Endometrial microvascular endothelial cells (primary cell): Measurements from ENCODE around the gene CREM. TPM values are rescaled to one million over a fixed set of nuclear protein-coding genes. Genes with fewer than 3 reads are reported as not detected.

Experiments
- in situ Hi-C: cut with HindIII; loops from 2 replicates; pipeline ENCODE4 v1.10.0; 2017; ENCODE audit warnings: low sequenced_read_pairs, low pct_unique_long_range_greater_than_20kb; ENCODE audit errors: inconsistent ontology term
- total RNA-seq: library from RNA; depleted of rRNA; stranded (reverse); fragments of >200 nt; gene quantifications from one replicate; pipeline ENCODE4 v1.2.3, GENCODE V29; 2015; ENCODE audit errors: inconsistent ontology term

The CREM gene
- total RNA-seq, 1 donor from 2014 or later, result 82.3 TPM

- in situ Hi-C loops, result no loop called here
Measured at GRCh38 chr10:35132727-35133126, 6.1 kb downstream of the CREM start.

DNA sequence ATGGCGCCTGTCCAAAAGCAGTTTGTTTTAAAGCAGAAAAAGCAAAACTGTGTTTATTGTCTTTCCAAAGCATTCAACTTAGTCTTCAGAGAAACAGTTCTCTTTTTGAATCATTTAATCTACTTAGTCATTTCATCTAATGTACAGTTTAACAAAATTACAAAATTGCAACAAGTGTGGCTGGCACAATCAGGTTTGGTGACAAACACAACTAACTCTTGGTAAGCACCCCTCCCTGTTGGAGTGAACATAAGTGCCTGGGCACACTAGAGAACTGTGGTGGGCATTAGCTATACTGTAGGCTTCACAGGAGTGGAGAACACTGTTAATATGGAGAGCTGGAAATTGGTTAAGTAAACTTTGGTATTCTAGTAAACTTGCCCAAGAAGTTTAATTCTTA, 6.9 kb downstream of the CREM start:
- in situ Hi-C loops, result no loop called here

DNA sequence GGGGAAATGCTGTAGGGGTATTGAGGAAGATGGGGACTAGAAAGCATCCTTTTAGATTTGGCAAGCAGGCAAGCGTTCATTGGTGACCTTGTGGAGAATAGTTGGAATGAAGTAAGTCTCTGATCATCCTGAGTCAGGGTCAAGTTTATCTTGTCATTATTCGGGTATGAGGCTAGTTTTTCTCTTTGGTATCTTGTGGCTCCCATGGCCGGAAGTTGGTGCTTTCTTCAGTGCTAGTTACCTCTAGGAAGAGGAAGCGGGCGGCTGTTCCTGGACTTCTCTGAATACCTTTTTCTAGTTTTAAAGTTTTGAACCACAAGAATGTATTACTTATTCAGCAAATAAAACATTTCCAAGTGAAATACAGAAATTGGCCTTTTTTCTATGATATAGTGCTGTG, 9.2 kb downstream of the CREM start:
- in situ Hi-C loops, result no loop called here

GRCh38 chr10:35136263-35136815, 9.7 kb downstream of the CREM start:
- in situ Hi-C loops, result no loop called here

DNA sequence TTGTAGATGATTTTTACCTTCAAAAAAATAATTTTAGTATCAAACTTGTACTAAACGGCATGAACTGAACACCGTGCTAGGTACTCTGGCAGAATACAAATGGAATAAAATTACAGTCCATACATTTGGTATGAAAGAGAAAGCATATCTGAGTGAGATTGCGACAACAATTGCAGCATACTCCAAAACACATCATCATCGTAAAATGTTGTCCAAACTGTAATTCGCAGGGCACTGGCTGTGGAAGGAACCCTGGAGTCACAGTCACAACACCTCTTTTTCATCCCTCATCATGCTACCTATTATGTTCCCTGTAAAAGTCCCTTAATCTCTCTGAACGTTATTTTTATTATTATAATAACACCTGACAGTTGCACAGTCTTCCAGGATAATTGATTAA, 13.5 kb downstream of the CREM start:
- in situ Hi-C loops, result no loop called here

GRCh38 chr10:35140727-35141126, 14.1 kb downstream of the CREM start:
- in situ Hi-C loops, result no loop called here

- in situ Hi-C loops, result no loop called here
Measured at GRCh38 chr10:35150308-35150707, 23.7 kb downstream of the CREM start.

GRCh38 chr10:35152992-35153391, 26.3 kb downstream of the CREM start:
- in situ Hi-C loops, result no loop called here

- in situ Hi-C loops, result no loop called here
Measured at GRCh38 chr10:35153716-35154115, 27.1 kb downstream of the CREM start.

DNA sequence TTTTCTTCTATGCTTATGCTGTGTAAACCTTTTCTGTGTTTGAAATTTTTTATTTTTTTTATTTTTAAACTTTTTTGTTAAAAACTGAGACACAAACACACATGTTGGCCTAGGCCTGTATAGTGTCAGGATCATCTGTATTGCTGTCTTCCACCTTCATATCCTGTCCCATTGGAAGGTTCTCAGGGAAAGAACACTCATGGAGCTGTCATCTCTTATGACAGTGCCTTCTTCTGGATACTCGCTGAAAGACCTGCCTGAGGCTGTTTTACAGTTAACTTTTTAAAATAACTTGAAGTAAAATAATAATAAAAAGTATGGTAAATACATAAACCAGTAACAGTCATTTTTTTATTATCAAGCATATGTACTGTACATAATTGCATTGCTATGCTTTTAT, 34.1 kb downstream of the CREM start:
- in situ Hi-C loops, result no loop called here

- in situ Hi-C loops, result no loop called here
Measured at GRCh38 chr10:35161906-35162305, 35.3 kb downstream of the CREM start.

- in situ Hi-C loops, result no loop called here
Measured at GRCh38 chr10:35165136-35165535, 38.5 kb downstream of the CREM start.

- in situ Hi-C loops, result no loop called here
Measured at GRCh38 chr10:35165811-35166210, 39.2 kb downstream of the CREM start.

- in situ Hi-C loops, result no loop called here
Measured at GRCh38 chr10:35166607-35167006, 40.0 kb downstream of the CREM start.

DNA sequence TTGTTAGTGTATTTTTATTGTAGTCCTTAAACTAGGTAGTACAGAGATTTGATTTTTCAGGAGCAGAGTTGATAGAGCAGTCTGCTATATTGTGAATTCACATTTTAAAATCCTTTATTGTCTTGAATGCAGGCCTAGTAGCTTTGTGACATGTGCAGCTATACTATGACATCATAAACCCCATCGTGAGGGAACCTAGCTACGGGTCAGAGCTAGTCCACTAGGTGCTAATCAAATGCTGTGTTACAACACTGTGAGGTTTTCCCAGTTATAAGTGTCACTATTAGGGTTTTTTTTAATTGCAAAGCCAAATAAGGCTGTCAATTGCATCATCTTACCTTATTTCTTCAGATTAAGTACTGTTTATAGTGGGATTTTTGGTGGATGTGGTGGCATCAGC, 40.7 kb downstream of the CREM start:
- in situ Hi-C loops, result no loop called here

- in situ Hi-C loops, result no loop called here
Measured at GRCh38 chr10:35172146-35172545, 45.5 kb downstream of the CREM start.

- in situ Hi-C loops, result no loop called here
Measured at GRCh38 chr10:35172574-35172973, 45.9 kb downstream of the CREM start.

GRCh38 chr10:35178331-35178730, 51.7 kb downstream of the CREM start:
- in situ Hi-C loops, result no loop called here

- in situ Hi-C loops, result no loop called here
Measured at GRCh38 chr10:35182631-35183510, 56.2 kb downstream of the CREM start.

DNA sequence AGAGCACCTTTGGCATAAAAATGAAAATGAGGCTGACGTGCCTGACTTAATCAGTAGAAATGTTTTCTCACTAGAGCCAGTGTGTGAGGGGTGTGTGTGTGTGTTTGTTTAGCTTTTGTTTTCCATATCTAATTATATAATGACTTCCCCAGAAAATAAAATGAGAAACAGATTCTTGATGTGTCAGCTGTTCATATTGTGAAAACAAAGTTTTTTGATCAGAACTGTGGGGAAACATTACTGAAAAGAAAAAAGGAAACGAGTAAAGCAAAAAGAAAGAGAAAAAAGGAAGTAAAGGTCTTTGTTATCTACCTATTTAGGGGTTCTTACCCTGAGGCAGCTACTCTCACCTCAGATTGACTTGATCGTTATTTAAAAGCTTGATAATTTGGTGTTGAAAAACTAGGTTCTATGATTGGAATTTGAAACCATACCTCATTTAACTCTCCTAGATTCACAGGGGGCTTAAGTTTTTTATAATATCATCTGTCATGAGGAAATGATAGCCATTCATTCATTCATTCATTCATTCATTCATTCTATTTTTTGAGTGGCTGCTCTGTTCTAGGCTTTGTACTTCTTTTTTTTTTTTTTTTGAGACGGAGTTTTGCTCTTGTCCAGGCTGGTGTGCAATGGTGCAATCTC, 58.0 kb downstream of the CREM start:
- in situ Hi-C loops, result no loop called here
